ENCODE measurements around the gene LRRC3B. TPM values are rescaled to one million over a fixed set of nuclear protein-coding genes. Genes with fewer than 3 reads are reported as not detected.

Gene LRRC3B
- total RNA-seq, 2 experiments from 2014 or later = not detected

- Histone ChIP-seq H3K9me2 (ENCODE audit: insufficient read depth, low read length) (no peaks in the 10 kb centered on the region), H4K20me1 (ENCODE audit: insufficient read depth, low read length) (no peaks in the 10 kb centered on the region), H3K27ac (ENCODE audit: low read depth, low read length, poor library complexity, severe bottlenecking) (no peak overlapping the region), H3K4me3 (ENCODE audit: low read depth, low read length, poor library complexity, severe bottlenecking) (no peak overlapping the region), H3K9me3 (ENCODE audit: low read length) (no peaks in the 10 kb centered on the region), H3K4me2 (ENCODE audit: low read length) (no peak overlapping the region), H3K79me2 (ENCODE audit: insufficient read depth, low read depth, low read length) (no peaks in the 10 kb centered on the region), H3K4me1 (ENCODE audit: insufficient read depth, low read length, poor library complexity, severe bottlenecking) (no peaks in the 10 kb centered on the region), H3K36me3 (ENCODE audit: insufficient read depth, low read length) (no peaks in the 10 kb centered on the region), H2AFZ (ENCODE audit: low read length) (no peak overlapping the region)
- TF ChIP-seq CTCF (conservative IDR thresholded peaks at IDR 0.05; ENCODE audit: low read length) (no peak), EZH2phosphoT487 (IDR thresholded peaks at IDR 0.05; ENCODE audit: borderline replicate concordance, low read depth, low read length) (no peak)
- intact Hi-C loops (cut with micrococcal nuclease; ENCODE audit: unreplicated experiment) = no loop called here
- BruUV-seq (replicated peaks) = no TSS peak
- ChIA-PET CTCF (ENCODE audit: unreplicated experiment) (no interaction called here), POLR2A (no interaction called here)
- DNase-seq (ENCODE audit: low spot score) = no peak
These were observed 43.5 kb upstream of the LRRC3B start for GRCh38 chr3:26579116-26579515.

GRCh38 chr3:26587571-26587970, 35.0 kb upstream of the LRRC3B start:
- H3K79me2 ChIP-seq (ENCODE audit: insufficient read depth, low read depth, low read length) = no peaks in the 10 kb centered on the region
- no peak for DNase-seq (ENCODE audit: low spot score)
- ChIA-PET CTCF (ENCODE audit: unreplicated experiment) (no interaction called here), POLR2A (no interaction called here)
- no peaks in the 10 kb centered on the region for H3K4me1 ChIP-seq (ENCODE audit: insufficient read depth, low read length, poor library complexity, severe bottlenecking)
- H3K9me2 ChIP-seq (ENCODE audit: insufficient read depth, low read length) = no peaks in the 10 kb centered on the region
- H3K36me3 ChIP-seq (ENCODE audit: insufficient read depth, low read length) = no peaks in the 10 kb centered on the region
- no peak overlapping the region for H2AFZ ChIP-seq (ENCODE audit: low read length)
- intact Hi-C loops (cut with micrococcal nuclease; ENCODE audit: unreplicated experiment) = no loop called here
- H3K4me3 ChIP-seq (ENCODE audit: low read depth, low read length, poor library complexity, severe bottlenecking) = no peak overlapping the region
- TF ChIP-seq CTCF (conservative IDR thresholded peaks at IDR 0.05; ENCODE audit: low read length) (no peak), EZH2phosphoT487 (IDR thresholded peaks at IDR 0.05; ENCODE audit: borderline replicate concordance, low read depth, low read length) (no peak)
- H3K27ac ChIP-seq (ENCODE audit: low read depth, low read length, poor library complexity, severe bottlenecking) = no peak overlapping the region
- no peak overlapping the region for H3K4me2 ChIP-seq (ENCODE audit: low read length)
- H4K20me1 ChIP-seq (ENCODE audit: insufficient read depth, low read length) = no peaks in the 10 kb centered on the region
- H3K9me3 ChIP-seq (ENCODE audit: low read length) = no peaks in the 10 kb centered on the region
- no TSS peak for BruUV-seq (replicated peaks)

DNA sequence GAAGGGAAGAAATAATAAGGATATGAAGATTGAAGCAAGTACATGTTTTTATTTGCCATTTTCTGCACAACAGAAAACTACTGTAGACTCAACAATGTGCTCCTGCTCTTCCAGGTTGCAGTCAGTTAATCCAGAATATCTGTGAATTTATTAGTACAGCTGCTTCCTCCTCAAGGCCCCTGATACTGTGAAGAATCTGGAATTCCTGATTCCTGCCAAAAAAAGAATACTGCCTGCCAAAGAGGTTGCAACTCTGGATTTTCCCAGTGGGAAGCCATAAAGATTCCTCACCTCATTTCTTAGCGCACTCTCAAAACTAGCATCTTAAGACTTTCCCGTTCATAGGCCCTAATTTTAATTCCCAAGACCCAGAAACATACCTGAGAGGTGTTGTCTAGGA, 33.6 kb upstream of the LRRC3B start:
- DNase-seq (ENCODE audit: low spot score) = no peak
- Histone ChIP-seq H3K27ac (ENCODE audit: low read depth, low read length, poor library complexity, severe bottlenecking) (no peak overlapping the region), H3K36me3 (ENCODE audit: insufficient read depth, low read length) (no peaks in the 10 kb centered on the region), H2AFZ (ENCODE audit: low read length) (no peak overlapping the region), H3K4me1 (ENCODE audit: insufficient read depth, low read length, poor library complexity, severe bottlenecking) (no peaks in the 10 kb centered on the region), H3K79me2 (ENCODE audit: insufficient read depth, low read depth, low read length) (no peaks in the 10 kb centered on the region), H4K20me1 (ENCODE audit: insufficient read depth, low read length) (no peaks in the 10 kb centered on the region), H3K4me3 (ENCODE audit: low read depth, low read length, poor library complexity, severe bottlenecking) (no peak overlapping the region), H3K4me2 (ENCODE audit: low read length) (no peak overlapping the region), H3K9me3 (ENCODE audit: low read length) (no peaks in the 10 kb centered on the region), H3K9me2 (ENCODE audit: insufficient read depth, low read length) (no peaks in the 10 kb centered on the region)
- ChIA-PET POLR2A (no interaction called here), CTCF (ENCODE audit: unreplicated experiment) (no interaction called here)
- TF ChIP-seq EZH2phosphoT487 (IDR thresholded peaks at IDR 0.05; ENCODE audit: borderline replicate concordance, low read depth, low read length) (no peak), CTCF (conservative IDR thresholded peaks at IDR 0.05; ENCODE audit: low read length) (no peak)
- no TSS peak for BruUV-seq (replicated peaks)
- intact Hi-C loops (cut with micrococcal nuclease; ENCODE audit: unreplicated experiment) = no loop called here

All from OCI-LY7 (cell line).